ENCODE results near the gene DPH6.

GRCh38 chr15:35379972-35380371, 166.0 kb downstream of the DPH6 start:
- TF ChIP-seq CTCF (IDR thresholded peaks at IDR 0.05; ENCODE audit: low read depth, low read length) (no peak), EZH2phosphoT487 (IDR thresholded peaks at IDR 0.05; ENCODE audit: low read depth) (no peak)
